HCT116 (cell line): ENCODE data around the gene SPEM3. TPM values are rescaled to one million over a fixed set of nuclear protein-coding genes. Genes with fewer than 3 reads are reported as not detected.

ENCODE experiments used
- ATAC-seq: fragments of 200-7000 bp; cut with Tn5 transposase; 2 replicates; pipeline ENCODE4 v1.9.1; 2020; ENCODE audit warnings: mild to moderate bottlenecking, moderate library complexity
- BruUV-seq: library from RNA; stranded (reverse); fragments of 400-500 nt; replicated peaks from 2 replicates; lab custom pipeline; 2021; lab: Mats Ljungman, UMichigan
- CTCF ChIA-PET: fragments of 300-600 bp; sonication (Branson Sonifier 250); formaldehyde crosslinking; loops from one replicate; lab custom pipeline; 2021; ENCODE audit warnings: antibody characterized with exemption; lab: Charles Lee
- POLR2A ChIA-PET: fragments of 300-600, 350-600 bp; sonication (Branson Sonifier 250); formaldehyde crosslinking; loops from one replicate; lab custom pipeline; 2021; ENCODE audit warnings: antibody characterized with exemption; lab: Charles Lee
- RAD21 ChIA-PET, 2 experiments: fragments of 300-600 bp; sonication (Branson Sonifier 250); formaldehyde crosslinking; loops; one replicate each; lab custom pipeline; 2023; ENCODE audit warnings: low total read pairs in 2 of 2; ENCODE audit not compliant: uncharacterized antibody in 2 of 2, unreplicated experiment in 2 of 2, low non-redundant PET in 1 of 2; lab: Charles Lee
- DNase-seq: peaks from one replicate; pipeline ENCODE4 v3.0.0-alpha.2; 2010; ENCODE audit warnings: low read depth, low spot score
- H2AFZ ChIP-seq: fragments of 200-600 bp; shearing (Covaris generic), sonication (generic); 2 replicates; pipeline ENCODE4 v1.6.1; 2017; ENCODE audit warnings: low read depth, mixed run types, mixed read lengths, antibody characterized with exemption, low read length; ENCODE audit not compliant: poor library complexity, severe bottlenecking
- H3K27ac ChIP-seq: 2 replicates; pipeline ENCODE4 v1.5.1; 2012; ENCODE audit warnings: low read depth, low read length
- H3K27me3 ChIP-seq: fragments of 200-600 bp; sonication (generic); 2 replicates; pipeline ENCODE4 v1.6.1; 2016; ENCODE audit warnings: mixed run types, low read length, mixed read lengths; ENCODE audit not compliant: insufficient read depth
- H3K36me3 ChIP-seq, 2 experiments: fragments of 200-500 bp in 1 of 2; fragments of 200-600 bp in 1 of 2; sonication (Bioruptor generic) in 1 of 2; sonication (generic) in 1 of 2; 2 replicates each; pipeline versions ENCODE4 v1.5.1 to v1.6.1; 2014 to 2016; ENCODE audit warnings: low read length in 2 of 2, inconsistent platforms in 1 of 2, mixed read lengths in 1 of 2, mixed run types in 1 of 2; ENCODE audit not compliant: insufficient read depth in 2 of 2, control insufficient read depth in 1 of 2
- H3K4me1 ChIP-seq, 2 experiments: fragments of 200-600 bp in 1 of 2; sonication (generic) in 1 of 2; 2 replicates each; pipeline versions ENCODE4 v1.5.1 to v1.6.1; 2012 to 2017; ENCODE audit warnings: low read length in 2 of 2, inconsistent platforms in 1 of 2, mild to moderate bottlenecking in 1 of 2, mixed read lengths in 1 of 2, mixed run types in 1 of 2, moderate library complexity in 1 of 2; ENCODE audit not compliant: insufficient read depth in 2 of 2, control insufficient read depth in 1 of 2
- H3K4me2 ChIP-seq: fragments of 200-600 bp; sonication (generic); 2 replicates; pipeline ENCODE4 v1.6.1; 2017; ENCODE audit warnings: mixed run types, low read length, mixed read lengths
- H3K4me3 ChIP-seq, 2 experiments: fragments of 200-600 bp in 1 of 2; sonication (generic) in 1 of 2; replicated peaks in 1 of 2; 2 replicates each; pipeline ENCODE4 v1.5.1; 2011 to 2016; ENCODE audit warnings: low read length in 2 of 2, control low read depth in 1 of 2, low read depth in 1 of 2, mild to moderate bottlenecking in 1 of 2, mixed read lengths in 1 of 2, mixed run types in 1 of 2
- H3K79me2 ChIP-seq: fragments of 200-600 bp; sonication (generic); 2 replicates; pipeline ENCODE4 v1.6.1; 2017; ENCODE audit warnings: mild to moderate bottlenecking, mixed run types, low read length, moderate library complexity, mixed read lengths; ENCODE audit not compliant: insufficient read depth
- H3K9ac ChIP-seq: fragments of 200-600 bp; sonication (generic); 2 replicates; pipeline ENCODE4 v1.6.1; 2016; ENCODE audit warnings: low read length, mixed read lengths
- H3K9me2 ChIP-seq: fragments of 200-600 bp; sonication (generic), shearing (Covaris generic); 2 replicates; pipeline ENCODE4 v1.6.1; 2017; ENCODE audit warnings: mixed run types, mild to moderate bottlenecking, moderate library complexity; ENCODE audit not compliant: insufficient read depth
- H3K9me3 ChIP-seq, 2 experiments: fragments of 200-500 bp in 1 of 2; fragments of 200-600 bp in 1 of 2; sonication (Bioruptor generic) in 1 of 2; sonication (generic) in 1 of 2; 2 replicates each; pipeline ENCODE4 v1.6.1; 2014 to 2017; ENCODE audit warnings: low read length in 2 of 2, mixed read lengths in 2 of 2, inconsistent platforms in 1 of 2, low read depth in 1 of 2, mild to moderate bottlenecking in 1 of 2, mixed run types in 1 of 2, moderate library complexity in 1 of 2; ENCODE audit not compliant: control insufficient read depth in 1 of 2, insufficient read depth in 1 of 2
- H4K20me1 ChIP-seq: fragments of 200-600 bp; sonication (generic), shearing (Covaris generic); 2 replicates; pipeline ENCODE4 v1.6.1; 2017; ENCODE audit warnings: mixed run types, mild to moderate bottlenecking, moderate library complexity; ENCODE audit not compliant: insufficient read depth
- CEBPB ChIP-seq: IDR thresholded peaks from 2 replicates; pipeline ENCODE4 v1.6.1; 2012; ENCODE audit warnings: low read depth
- CTCF ChIP-seq, 3 experiments: fragments of 200-600 bp in 1 of 3; sonication (generic) in 1 of 3; IDR thresholded peaks in 2 of 3; conservative IDR thresholded peaks in 1 of 3; 2 replicates each; pipeline ENCODE4 v1.5.1; 2012 to 2017; ENCODE audit warnings: low read depth in 2 of 3, low read length in 2 of 3, antibody characterized with exemption in 1 of 3, borderline replicate concordance in 1 of 3, control low read depth in 1 of 3, mild to moderate bottlenecking in 1 of 3, mixed read lengths in 1 of 3, mixed run types in 1 of 3, moderate library complexity in 1 of 3; ENCODE audit not compliant: insufficient read depth in 1 of 3
- EZH2phosphoT487 ChIP-seq: fragments of 200-600 bp; IDR thresholded peaks from 2 replicates; pipeline ENCODE4 v1.6.1; 2018; ENCODE audit warnings: antibody characterized with exemption, borderline replicate concordance
- MAX ChIP-seq: IDR thresholded peaks from 2 replicates; pipeline ENCODE4 v1.6.1; 2012
- POLR2A ChIP-seq: IDR thresholded peaks from 2 replicates; pipeline ENCODE4 v1.7.0; 2011; ENCODE audit warnings: borderline replicate concordance; ENCODE audit not compliant: insufficient read depth, insufficient read length; ENCODE audit errors: extremely low read depth
- POLR2AphosphoS5 ChIP-seq: IDR thresholded peaks from 2 replicates; pipeline ENCODE4 v1.6.1; 2011; ENCODE audit warnings: mild to moderate bottlenecking, low read depth, low read length, moderate library complexity
- RAD21 ChIP-seq: IDR thresholded peaks from 2 replicates; pipeline ENCODE4 v1.6.1; 2012; ENCODE audit warnings: low read depth, mild to moderate bottlenecking
- SIN3A ChIP-seq: IDR thresholded peaks from 2 replicates; pipeline ENCODE4 v1.6.1; 2012; ENCODE audit warnings: low read depth
- ZFX ChIP-seq: fragments of 450-650 bp; IDR thresholded peaks from 2 replicates; pipeline ENCODE4 v1.6.1; 2017
- intact Hi-C: fragments of 100-400 bp; cut with micrococcal nuclease; formaldehyde crosslinking; loops from 2 replicates; pipeline ENCODE4 v1.10.0; 2022
- total RNA-seq: library from RNA; stranded (reverse); gene quantifications from one replicate; pipeline ENCODE4 v1.2.1, GENCODE V29; 2021; ENCODE audit not compliant: unreplicated experiment

The SPEM3 gene
- total RNA-seq, 1 experiment from 2014 or later: not detected

GRCh38 chr17:7403043-7403726, 25.5 kb upstream of the SPEM3 start:
- peaks cover 8% of the 10 kb centered on the region for H3K79me2 ChIP-seq
- no peaks in the 10 kb centered on the region for H4K20me1 ChIP-seq
- H3K4me3 ChIP-seq: peak overlapping the region; percentile 61 to 83
- H3K36me3 ChIP-seq: no peaks in the 10 kb centered on the region
- peak overlapping the region; percentile 81 for H3K4me2 ChIP-seq
- ChIA-PET POLR2A (interaction anchor here (0.6 to 2.3 kb wide), 21 partner anchors 9 to 742 kb away, joined by 3 to 33 read pairs (median 3); partner anchors contain the start of genes ACAP1, MPDU1, PLSCR3 and POLR2A), CTCF (interaction anchor here (0.9 to 1.4 kb wide), 5 partner anchors 9 to 47 kb away, joined by 3 to 20 read pairs (median 5); partner anchors contain the start of genes PLSCR3, TMEM102 and TNK1), RAD21 (interaction anchor here in 1 of 2 experiments (0.5 to 1.3 kb wide), 3 partner anchors 47 to 74 kb away, joined by 3 to 4 read pairs (median 3); partner anchors contain the start of gene NEURL4)
- no peaks in the 10 kb centered on the region for H3K9me2 ChIP-seq
- intact Hi-C loops: no loop called here
- TF ChIP-seq CTCF (IDR thresholded peaks at IDR 0.05 in 2 of 3, conservative IDR thresholded peaks at IDR 0.05 in 1 of 3; ENCODE audit: borderline replicate concordance in 1 of 3, insufficient read depth in 1 of 3, low read depth in 2 of 3, low read length in 2 of 3): no peak
- TF ChIP-seq SIN3A: peak; percentile 71; the same call in 1 of the 2 replicates
- TF ChIP-seq EZH2phosphoT487: no peak
- peak overlapping the region; percentile 69 for H3K9ac ChIP-seq
- BruUV-seq: TSS peak; percentile 88
- peak overlapping the region; percentile 70 for H3K27ac ChIP-seq
- DNase-seq (no peak), ATAC-seq (peak; percentile 6)
- peaks cover 33 to 48% of the 10 kb centered on the region in 2 experiments for H3K4me1 ChIP-seq
- no peak overlapping the region for H2AFZ ChIP-seq
- no peaks in the 10 kb centered on the region for H3K9me3 ChIP-seq
- H3K27me3 ChIP-seq: no peaks in the 10 kb centered on the region

GRCh38 chr17:7403727-7403976, 25.0 kb upstream of the SPEM3 start:
- ChIA-PET POLR2A (interaction anchor here (0.6 to 2.3 kb wide), 30 partner anchors 9 to 742 kb away, joined by 3 to 33 read pairs (median 4); partner anchors contain the start of genes ACAP1, MPDU1, NAA38 and NEURL4), RAD21 (interaction anchor here (1.1 to 1.3 kb wide), 3 partner anchors 9 to 74 kb away, joined by 3 read pairs; partner anchors contain the start of genes NEURL4 (in 1 of the 2) and PLSCR3 (in 1 of the 2)), CTCF (interaction anchor here (0.6 to 1.4 kb wide), 9 partner anchors 10 to 438 kb away, joined by 3 to 20 read pairs (median 4); partner anchors contain the start of genes PLSCR3, TMEM102, TMEM95 and TNK1)
- H3K9me2 ChIP-seq: no peaks in the 10 kb centered on the region
- peak overlapping the region; percentile 70 for H3K27ac ChIP-seq
- peak; percentile 58 for ATAC-seq
- peak overlapping the region; percentile 81 for H3K4me2 ChIP-seq
- H3K27me3 ChIP-seq: no peaks in the 10 kb centered on the region
- no TSS peak for BruUV-seq
- H3K9ac ChIP-seq: peak overlapping the region; percentile 69
- H3K36me3 ChIP-seq: no peaks in the 10 kb centered on the region
- peaks cover 33 to 48% of the 10 kb centered on the region in 2 experiments for H3K4me1 ChIP-seq
- intact Hi-C loops: no loop called here
- TF ChIP-seq RAD21 (no peak), POLR2AphosphoS5 (no peak), POLR2A (no peak), MAX (no peak), CEBPB (no peak), ZFX (peak; percentile 28; the same call in 1 of the 2 replicates), EZH2phosphoT487 (no peak)
- no peaks in the 10 kb centered on the region for H4K20me1 ChIP-seq
- no peaks in the 10 kb centered on the region for H3K9me3 ChIP-seq
- H2AFZ ChIP-seq: no peak overlapping the region
- peak; percentile 62 for DNase-seq
- peak overlapping the region; percentile 61 to 83 for H3K4me3 ChIP-seq
- peaks cover 8% of the 10 kb centered on the region for H3K79me2 ChIP-seq
